ENCODE measurements around the gene TMEM218. TPM values are rescaled to one million over a fixed set of nuclear protein-coding genes. Genes with fewer than 3 reads are reported as not detected.

The TMEM218 gene
- total RNA-seq, 2 donors from 2014 or later, result 8.3 to 15.3 TPM

GRCh38 chr11:125053167-125053566, 58.3 kb downstream of the TMEM218 start:
- H3K27ac ChIP-seq, result no peak overlapping the region
- TF ChIP-seq, protein P1, sequence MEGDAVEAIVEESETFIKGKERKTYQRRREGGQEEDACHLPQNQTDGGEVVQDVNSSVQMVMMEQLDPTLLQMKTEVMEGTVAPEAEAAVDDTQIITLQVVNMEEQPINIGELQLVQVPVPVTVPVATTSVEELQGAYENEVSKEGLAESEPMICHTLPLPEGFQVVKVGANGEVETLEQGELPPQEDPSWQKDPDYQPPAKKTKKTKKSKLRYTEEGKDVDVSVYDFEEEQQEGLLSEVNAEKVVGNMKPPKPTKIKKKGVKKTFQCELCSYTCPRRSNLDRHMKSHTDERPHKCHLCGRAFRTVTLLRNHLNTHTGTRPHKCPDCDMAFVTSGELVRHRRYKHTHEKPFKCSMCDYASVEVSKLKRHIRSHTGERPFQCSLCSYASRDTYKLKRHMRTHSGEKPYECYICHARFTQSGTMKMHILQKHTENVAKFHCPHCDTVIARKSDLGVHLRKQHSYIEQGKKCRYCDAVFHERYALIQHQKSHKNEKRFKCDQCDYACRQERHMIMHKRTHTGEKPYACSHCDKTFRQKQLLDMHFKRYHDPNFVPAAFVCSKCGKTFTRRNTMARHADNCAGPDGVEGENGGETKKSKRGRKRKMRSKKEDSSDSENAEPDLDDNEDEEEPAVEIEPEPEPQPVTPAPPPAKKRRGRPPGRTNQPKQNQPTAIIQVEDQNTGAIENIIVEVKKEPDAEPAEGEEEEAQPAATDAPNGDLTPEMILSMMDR (IDR thresholded peaks at IDR 0.05), result no peak
- DNase-seq (ENCODE audit: low spot score), result no peak
- no peaks in the 10 kb centered on the region for H3K27me3 ChIP-seq
- H3K4me3 ChIP-seq, result no peak overlapping the region
- H3K4me1 ChIP-seq, result no peaks in the 10 kb centered on the region
- H3K9me3 ChIP-seq, result no peaks in the 10 kb centered on the region
- no peaks in the 10 kb centered on the region for H3K36me3 ChIP-seq

DNA sequence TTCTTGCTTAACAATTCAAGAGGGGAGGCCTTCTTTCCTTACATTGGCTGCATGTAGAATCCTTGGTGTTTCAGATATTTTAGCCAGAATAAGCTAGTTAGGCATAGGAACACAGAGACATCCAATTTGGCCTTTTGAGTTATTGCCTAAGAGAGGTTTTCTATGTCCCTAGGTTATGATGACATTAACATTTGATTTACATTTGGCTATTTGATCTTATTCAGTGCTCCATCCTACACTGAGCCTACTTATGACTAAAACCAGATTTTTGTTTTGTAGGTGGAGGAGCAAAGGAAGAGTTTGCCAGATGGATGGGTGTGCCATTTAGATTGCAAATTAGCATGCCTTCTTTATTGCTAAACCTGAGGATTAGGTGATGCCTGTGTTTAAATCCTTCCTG, 59.4 kb downstream of the TMEM218 start:
- TF ChIP-seq, protein P1 (IDR thresholded peaks at IDR 0.05), result no peak
- H3K9me3 ChIP-seq, result no peaks in the 10 kb centered on the region

DNA sequence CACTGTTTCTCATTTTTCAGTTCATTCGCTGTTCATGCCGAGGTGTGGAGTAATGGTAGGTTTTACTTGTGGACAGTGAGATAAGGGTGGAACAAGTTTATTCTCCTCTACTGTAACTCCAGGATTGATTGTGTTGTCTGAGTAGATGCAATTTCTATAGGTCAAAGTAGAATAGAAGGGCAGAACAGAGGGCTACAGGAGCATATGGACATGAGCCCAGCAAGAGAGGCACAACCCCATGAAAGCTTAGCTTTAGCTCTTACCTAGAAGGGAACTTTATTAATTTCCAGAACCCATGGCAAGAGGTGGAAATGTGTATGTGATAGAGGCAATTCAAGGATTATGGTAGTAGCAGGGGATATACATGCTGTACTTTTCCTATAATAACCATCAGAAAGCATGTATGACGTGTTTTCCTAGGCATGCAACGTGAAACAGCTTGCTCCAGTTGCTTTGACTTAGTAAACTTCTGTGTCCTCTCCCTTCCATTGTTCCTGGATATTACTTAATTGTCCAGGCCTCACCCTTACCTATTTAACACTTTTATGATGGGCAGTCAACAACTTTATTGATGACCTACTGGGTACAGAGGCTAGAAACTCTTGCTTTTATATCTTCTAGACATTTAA, 62.1 kb downstream of the TMEM218 start:
- TF ChIP-seq, protein P1 (IDR thresholded peaks at IDR 0.05), result no peak

More for the DNA sequence above, 59.4 kb downstream of the TMEM218 start:
- no peaks in the 10 kb centered on the region for H3K27me3 ChIP-seq
- H3K4me1 ChIP-seq, result no peaks in the 10 kb centered on the region
- H3K36me3 ChIP-seq, result no peaks in the 10 kb centered on the region
- no peak for DNase-seq (ENCODE audit: low spot score)
- H3K4me3 ChIP-seq, result no peak overlapping the region
- H3K27ac ChIP-seq, result no peak overlapping the region

More for the DNA sequence above, 62.1 kb downstream of the TMEM218 start:
- Histone ChIP-seq H3K27ac (no peak overlapping the region), H3K27me3 (no peaks in the 10 kb centered on the region), H3K9me3 (no peaks in the 10 kb centered on the region), H3K4me1 (no peaks in the 10 kb centered on the region), H3K4me3 (no peak overlapping the region), H3K36me3 (no peaks in the 10 kb centered on the region)
- DNase-seq (ENCODE audit: low spot score), result no peak

Other genes starting within 250 kb of the TMEM218 start
- 10 to 100 TPM in 1 of 2 donors, 1 to 10 TPM in 1; 6.4 to 10.1 TPM for gene ROBO3, start 246.2 kb downstream of the TMEM218 start, total RNA-seq
- gene ROBO4, start 213.8 kb downstream of the TMEM218 start, total RNA-seq, result 10 to 100 TPM; 16.2 to 21.6 TPM
- gene HEPN1, start 192.4 kb downstream of the TMEM218 start, total RNA-seq, result not detected
- under 1 TPM in 1 of 2 donors, not detected in 1; 0.83 TPM for gene HEPACAM, start 175.6 kb downstream of the TMEM218 start, total RNA-seq
- gene CCDC15, start 157.4 kb downstream of the TMEM218 start, total RNA-seq, result under 1 TPM in 1 of 2 donors, not detected in 1; 0.24 TPM
- gene SLC37A2, start 48.3 kb downstream of the TMEM218 start, total RNA-seq, result 1 to 10 TPM; 2.0 to 4.2 TPM
- gene PKNOX2, start 53.1 kb upstream of the TMEM218 start, total RNA-seq, result 1 to 10 TPM; 5.5 to 6.9 TPM

Measured in right atrium auricular region (tissue), 2 donors.